Measurements from ENCODE around the gene SLC27A5. TPM values are rescaled to one million over a fixed set of nuclear protein-coding genes. Genes with fewer than 3 reads are reported as not detected.
"Not testable (repeated sequence)": the region's sequence is repeated elsewhere in the genome, so short reads cannot be mapped to it uniquely, and the experiment has no call there.

Gene SLC27A5
- total and polyA plus RNA-seq, 2 experiments from 2014 or later: 9.0 to 19.1 TPM

- peaks cover 22% of the 10 kb centered on the region for H3K4me1 ChIP-seq (ENCODE audit: insufficient read depth)
- WGBS (ENCODE audit: low lambda C conversion rate, missing lambda C conversion rate): 1% methylated on average over 49 of the region's 92 CpGs
- H4K20me1 ChIP-seq (ENCODE audit: insufficient read depth, poor library complexity, severe bottlenecking): peaks cover 42% of the 10 kb centered on the region
- peak; percentile 88 for DNase-seq (ENCODE audit: low spot score)
- H3K4me3 ChIP-seq: peak overlapping the region; percentile 97
- peaks cover 48% of the 10 kb centered on the region for H3K79me2 ChIP-seq
- no peaks in the 10 kb centered on the region for H3K27me3 ChIP-seq
- H3K4me2 ChIP-seq: peak overlapping the region; percentile 97
- H3K9me3 ChIP-seq (ENCODE audit: low read depth): no peaks in the 10 kb centered on the region
- TF ChIP-seq EZH2 (IDR thresholded peaks at IDR 0.05; ENCODE audit: borderline replicate concordance) (no peak), CTCF (IDR thresholded peaks at IDR 0.05; ENCODE audit: poor library complexity) (no peak), EZH2phosphoT487 (IDR thresholded peaks at IDR 0.05; ENCODE audit: low read depth, severe bottlenecking, unreplicated experiment) (no peak)
- peak overlapping the region; percentile 98 for H3K27ac ChIP-seq
- H3K9me2 ChIP-seq (replicated peaks; ENCODE audit: insufficient read depth): no peaks in the 10 kb centered on the region
- H2AFZ ChIP-seq: no peak overlapping the region
- H3K36me3 ChIP-seq (replicated peaks; ENCODE audit: insufficient read depth, low read depth): peaks cover 4% of the 10 kb centered on the region
Observed at GRCh38 chr19:58544591-58545285, 32.9 kb upstream of the SLC27A5 start.

GRCh38 chr19:58543826-58544590 is 32.2 kb upstream of the SLC27A5 start, which contains the start of gene TRIM28:
Gene TRIM28 (plus strand): TSS chr19:58544064. CDS start chr19:58544758, 694 bp downstream.
- TF ChIP-seq EZH2 (IDR thresholded peaks at IDR 0.05; ENCODE audit: borderline replicate concordance) (no peak), EZH2phosphoT487 (IDR thresholded peaks at IDR 0.05; ENCODE audit: low read depth, severe bottlenecking, unreplicated experiment) (no peak), CTCF (IDR thresholded peaks at IDR 0.05; ENCODE audit: poor library complexity) (no peak)
- H3K36me3 ChIP-seq (replicated peaks; ENCODE audit: insufficient read depth, low read depth): peaks cover 3% of the 10 kb centered on the region
- peak within 1 kb of the TSS; percentile 98 for H3K27ac ChIP-seq
- no peaks in the 10 kb centered on the region for H3K27me3 ChIP-seq
- H3K9me2 ChIP-seq (replicated peaks; ENCODE audit: insufficient read depth): no peaks in the 10 kb centered on the region
- no peaks in the 10 kb centered on the region for H3K9me3 ChIP-seq (ENCODE audit: low read depth)
- H3K4me1 ChIP-seq (ENCODE audit: insufficient read depth): peaks cover 22% of the 10 kb centered on the region
- peak within 1 kb of the TSS; percentile 97 for H3K4me3 ChIP-seq
- H2AFZ ChIP-seq: peak within 1 kb of the TSS; percentile 53
- WGBS (ENCODE audit: low lambda C conversion rate, missing lambda C conversion rate): under 1% methylated on average over 60 of the region's 73 CpGs
- peaks cover 42% of the 10 kb centered on the region for H4K20me1 ChIP-seq (ENCODE audit: insufficient read depth, poor library complexity, severe bottlenecking)
- DNase-seq (ENCODE audit: low spot score): peak; percentile 99
- peaks cover 44% of the 10 kb centered on the region for H3K79me2 ChIP-seq
- peak within 1 kb of the TSS; percentile 97 for H3K4me2 ChIP-seq

GRCh38 chr19:58542641-58543372 is 31.0 kb upstream of the SLC27A5 start:
- not testable (repeated sequence) for H3K9me3 ChIP-seq (ENCODE audit: low read depth); H3K9me2 ChIP-seq (replicated peaks; ENCODE audit: insufficient read depth); DNase-seq (ENCODE audit: low spot score); H3K36me3 ChIP-seq (replicated peaks; ENCODE audit: insufficient read depth, low read depth); H3K4me3 ChIP-seq; H2AFZ ChIP-seq; H3K27me3 ChIP-seq
- Histone ChIP-seq H3K4me2 (peak overlapping the region; percentile 80), H3K4me1 (ENCODE audit: insufficient read depth) (peaks cover 33% of the 10 kb centered on the region), H3K27ac (peak overlapping the region; percentile 98), H4K20me1 (ENCODE audit: insufficient read depth, poor library complexity, severe bottlenecking) (peaks cover 32% of the 10 kb centered on the region), H3K79me2 (peaks cover 32% of the 10 kb centered on the region)
- WGBS (ENCODE audit: low lambda C conversion rate, missing lambda C conversion rate): 84% methylated on average over 18 of the region's 18 CpGs

GRCh38 chr19:58539169-58539559 is 27.4 kb upstream of the SLC27A5 start:
- H4K20me1 ChIP-seq (ENCODE audit: insufficient read depth, poor library complexity, severe bottlenecking); H3K27me3 ChIP-seq; H3K79me2 ChIP-seq; H3K4me3 ChIP-seq; H2AFZ ChIP-seq; H3K4me2 ChIP-seq; H3K9me3 ChIP-seq (ENCODE audit: low read depth); H3K9me2 ChIP-seq (replicated peaks; ENCODE audit: insufficient read depth); H3K36me3 ChIP-seq (replicated peaks; ENCODE audit: insufficient read depth, low read depth); DNase-seq (ENCODE audit: low spot score): not testable (repeated sequence)
- Histone ChIP-seq H3K4me1 (ENCODE audit: insufficient read depth) (peaks cover 16% of the 10 kb centered on the region), H3K27ac (peak overlapping the region; percentile 89)

Data from hepatocyte (in vitro differentiated cells).